Measurements from ENCODE around the gene SLC4A4. TPM values are rescaled to one million over a fixed set of nuclear protein-coding genes. Genes with fewer than 3 reads are reported as not detected.

Gene SLC4A4
- 0.33 and 0.72 TPM in 2 replicates for total RNA-seq (2014; rRNA removed; shearing (Covaris generic))
- 0.27 and 0.36 TPM in 2 replicates for polyA plus RNA-seq (2015; cell fraction: cytosol; rRNA removed)
- 0.59 and 0.73 TPM in 2 replicates for polyA plus RNA-seq (2015; cell fraction: nucleus; rRNA removed)

GRCh38 chr4:71338846-71339593 lies at the start of gene SLC4A4:
TSS of gene SLC4A4 (plus strand) at chr4:71339020.
- peak; percentile 94 for DNase-seq (ENCODE audit: low read depth)

- DNase-seq (ENCODE audit: low read depth): peak; percentile 48
Observed at GRCh38 chr4:71290074-71290473, 48.7 kb upstream of the SLC4A4 start.

- no peak for DNase-seq (ENCODE audit: low read depth)
Observed at GRCh38 chr4:71290476-71290875, 48.3 kb upstream of the SLC4A4 start.

GRCh38 chr4:71292228-71292627 lies 46.6 kb upstream of the SLC4A4 start:
- no peak for DNase-seq (ENCODE audit: low read depth)

- DNase-seq (ENCODE audit: low read depth): peak; percentile 56
Observed at GRCh38 chr4:71293705-71294104, 45.1 kb upstream of the SLC4A4 start.

- DNase-seq (ENCODE audit: low read depth): no peak
Observed at GRCh38 chr4:71294301-71294700, 44.5 kb upstream of the SLC4A4 start.

- peak; percentile 23 for DNase-seq (ENCODE audit: low read depth)
Observed at GRCh38 chr4:71296945-71297344, 41.9 kb upstream of the SLC4A4 start.

GRCh38 chr4:71300362-71300761 lies 38.5 kb upstream of the SLC4A4 start:
- no peak for DNase-seq (ENCODE audit: low read depth)

GRCh38 chr4:71300964-71301363 lies 37.9 kb upstream of the SLC4A4 start:
- DNase-seq (ENCODE audit: low read depth): no peak

GRCh38 chr4:71303287-71303686 lies 35.5 kb upstream of the SLC4A4 start:
- no peak for DNase-seq (ENCODE audit: low read depth)

- DNase-seq (ENCODE audit: low read depth): no peak
Observed at GRCh38 chr4:71303850-71304249, 35.0 kb upstream of the SLC4A4 start.

- DNase-seq (ENCODE audit: low read depth): no peak
Observed at GRCh38 chr4:71304289-71304850, 34.5 kb upstream of the SLC4A4 start.

GRCh38 chr4:71307729-71308128 lies 31.1 kb upstream of the SLC4A4 start:
- DNase-seq (ENCODE audit: low read depth): no peak

GRCh38 chr4:71322425-71322824 lies 16.4 kb upstream of the SLC4A4 start:
- DNase-seq (ENCODE audit: low read depth): no peak

GRCh38 chr4:71333368-71333767 lies 5.5 kb upstream of the SLC4A4 start:
- no peak for DNase-seq (ENCODE audit: low read depth)

- DNase-seq (ENCODE audit: low read depth): no peak
Observed at GRCh38 chr4:71333960-71334359, 4.9 kb upstream of the SLC4A4 start.

- peak; percentile 38 for DNase-seq (ENCODE audit: low read depth)
Observed at GRCh38 chr4:71334465-71334882, 4.3 kb upstream of the SLC4A4 start.

- no peak for DNase-seq (ENCODE audit: low read depth)
Observed at GRCh38 chr4:71343670-71344466, 5.0 kb downstream of the SLC4A4 start.

- no peak for DNase-seq (ENCODE audit: low read depth)
Observed at GRCh38 chr4:71346710-71347109, 7.9 kb downstream of the SLC4A4 start.

GRCh38 chr4:71348586-71348985 lies 9.8 kb downstream of the SLC4A4 start:
- no peak for DNase-seq (ENCODE audit: low read depth)

- no peak for DNase-seq (ENCODE audit: low read depth)
Observed at GRCh38 chr4:71355045-71355444, 16.2 kb downstream of the SLC4A4 start.

GRCh38 chr4:71355971-71356370 lies 17.2 kb downstream of the SLC4A4 start:
- DNase-seq (ENCODE audit: low read depth): no peak

Measured in HT1080 (cell line).